M059J (cell line): Measurements from ENCODE around the gene IL1R2. TPM values are rescaled to one million over a fixed set of nuclear protein-coding genes. Genes with fewer than 3 reads are reported as not detected.
"Not testable (repeated sequence)": the region's sequence is repeated elsewhere in the genome, so short reads cannot be mapped to it uniquely, and the experiment has no call there.

ENCODE experiments used
- DNase-seq: peaks from one replicate; pipeline ENCODE4 v3.0.0-alpha.2; 2012; ENCODE audit warnings: low read depth
- total RNA-seq: library from RNA; depleted of rRNA; stranded (reverse); fragments of >200 nt; shearing (Covaris generic); gene quantifications from 2 replicates; pipeline ENCODE4 v1.2.3, GENCODE V29; 2014

The IL1R2 gene
- total RNA-seq, 1 experiment from 2014 or later = not detected

- no peak for DNase-seq
These were observed 69.0 kb downstream of the IL1R2 start for GRCh38 chr2:102060792-102061191.

GRCh38 chr2:102061286-102061699 is 69.5 kb downstream of the IL1R2 start:
- no peak for DNase-seq

- DNase-seq = peak; percentile 66
These were observed 70.4 kb downstream of the IL1R2 start for GRCh38 chr2:102061962-102062795.

DNA sequence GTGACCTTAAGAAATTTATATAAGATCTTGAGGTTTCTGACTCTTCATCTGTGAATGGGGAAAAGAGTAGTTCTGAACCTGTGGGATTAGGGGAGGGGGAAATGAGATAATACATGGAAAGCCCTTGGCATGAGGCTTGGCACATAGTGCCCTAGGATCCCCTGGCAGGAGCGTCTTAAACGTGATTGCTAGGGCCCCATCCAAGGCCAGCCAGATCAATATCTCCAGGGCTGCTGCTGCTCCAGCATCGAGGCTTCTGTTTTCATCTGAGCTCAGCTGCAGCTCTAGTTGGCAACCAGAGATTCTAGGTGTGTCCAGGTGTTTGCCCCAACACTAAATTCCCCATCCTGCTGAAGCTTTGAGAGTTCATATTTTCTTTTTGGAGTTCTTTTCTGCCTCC is 71.0 kb downstream of the IL1R2 start:
- DNase-seq = no peak

- DNase-seq = peak; percentile 66
These were observed 71.7 kb downstream of the IL1R2 start for GRCh38 chr2:102063487-102063911.

- peak; percentile 97 for DNase-seq
These were observed 72.3 kb downstream of the IL1R2 start for GRCh38 chr2:102063941-102064678.

DNA sequence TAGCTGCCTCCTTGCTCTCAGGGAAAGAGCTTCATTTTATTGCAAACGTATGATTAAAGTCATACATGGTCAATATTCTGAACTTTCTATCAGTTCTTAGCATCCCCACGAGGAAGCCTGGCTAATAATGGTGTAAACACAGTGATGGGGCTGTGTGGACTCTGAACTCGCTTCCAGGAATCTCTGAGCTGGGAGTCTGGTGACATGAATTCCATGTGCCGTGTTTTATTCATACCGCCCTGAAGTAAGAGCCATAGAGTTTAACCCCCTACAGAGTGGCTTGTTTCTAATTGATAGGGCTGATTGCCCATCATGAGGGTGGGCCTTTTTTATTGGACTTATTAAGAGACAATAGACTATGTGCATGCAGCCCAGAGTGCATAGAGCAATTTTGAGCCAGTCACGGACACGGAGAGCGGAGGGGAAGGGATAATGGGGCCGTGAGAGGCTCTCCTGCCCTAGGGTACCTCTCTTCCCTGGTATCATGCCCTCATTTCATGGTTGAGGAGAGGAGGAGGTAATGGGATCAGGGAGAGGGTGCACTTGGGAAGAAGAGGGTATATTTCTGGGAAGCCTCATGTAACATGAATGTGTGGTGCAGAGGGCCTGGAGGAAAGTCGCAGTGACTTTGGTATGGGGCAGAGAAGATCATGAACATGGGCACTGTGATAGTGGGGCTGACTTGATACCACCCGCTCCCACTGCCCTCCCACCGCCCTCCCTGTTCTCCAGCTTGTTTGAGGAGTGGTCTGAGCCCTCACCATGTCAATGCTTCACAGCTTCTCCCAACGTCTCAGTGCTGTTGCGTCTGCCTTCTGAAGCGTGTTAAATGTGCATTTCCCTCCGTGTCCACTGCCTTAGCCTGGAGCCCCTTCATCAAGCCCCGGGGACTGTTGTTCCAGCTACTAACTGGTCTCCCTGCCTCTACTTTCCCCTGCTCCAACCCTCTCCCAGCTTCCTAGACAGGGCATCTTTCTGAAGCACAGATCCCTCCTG is 73.2 kb downstream of the IL1R2 start:
- peak; percentile 33 for DNase-seq

GRCh38 chr2:102065675-102066252 is 74.0 kb downstream of the IL1R2 start:
- DNase-seq = peak; percentile 87

GRCh38 chr2:102066554-102066953 is 74.8 kb downstream of the IL1R2 start:
- DNase-seq = no peak

- DNase-seq = not testable (repeated sequence)
These were observed 76.4 kb downstream of the IL1R2 start for GRCh38 chr2:102068126-102068525.

GRCh38 chr2:102069311-102069974 is 77.7 kb downstream of the IL1R2 start:
- DNase-seq = no peak

GRCh38 chr2:102070058-102070642 is 78.4 kb downstream of the IL1R2 start:
- peak; percentile 94 for DNase-seq

DNA sequence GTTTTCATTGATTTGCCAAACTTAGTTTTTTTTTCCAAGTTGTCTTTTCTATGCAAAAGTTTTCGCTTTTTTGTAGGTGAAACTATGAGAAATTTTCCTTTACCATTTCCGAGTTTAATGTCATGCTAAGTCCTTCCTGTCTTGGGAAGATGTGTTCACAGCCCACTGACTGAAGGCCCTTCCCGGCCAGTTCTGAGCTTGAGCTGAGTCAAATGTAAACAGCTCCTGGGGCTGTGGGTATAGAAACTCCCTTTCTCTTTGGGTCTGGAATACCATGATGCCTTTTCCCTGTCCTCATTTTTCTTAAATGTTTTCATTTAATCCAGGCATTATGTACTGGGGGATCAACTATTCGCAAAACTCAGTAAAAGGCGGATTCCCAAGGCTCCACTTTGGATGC is 81.0 kb downstream of the IL1R2 start:
- DNase-seq = peak; percentile 68

GRCh38 chr2:102073168-102073724 is 81.5 kb downstream of the IL1R2 start:
- DNase-seq = no peak

DNA sequence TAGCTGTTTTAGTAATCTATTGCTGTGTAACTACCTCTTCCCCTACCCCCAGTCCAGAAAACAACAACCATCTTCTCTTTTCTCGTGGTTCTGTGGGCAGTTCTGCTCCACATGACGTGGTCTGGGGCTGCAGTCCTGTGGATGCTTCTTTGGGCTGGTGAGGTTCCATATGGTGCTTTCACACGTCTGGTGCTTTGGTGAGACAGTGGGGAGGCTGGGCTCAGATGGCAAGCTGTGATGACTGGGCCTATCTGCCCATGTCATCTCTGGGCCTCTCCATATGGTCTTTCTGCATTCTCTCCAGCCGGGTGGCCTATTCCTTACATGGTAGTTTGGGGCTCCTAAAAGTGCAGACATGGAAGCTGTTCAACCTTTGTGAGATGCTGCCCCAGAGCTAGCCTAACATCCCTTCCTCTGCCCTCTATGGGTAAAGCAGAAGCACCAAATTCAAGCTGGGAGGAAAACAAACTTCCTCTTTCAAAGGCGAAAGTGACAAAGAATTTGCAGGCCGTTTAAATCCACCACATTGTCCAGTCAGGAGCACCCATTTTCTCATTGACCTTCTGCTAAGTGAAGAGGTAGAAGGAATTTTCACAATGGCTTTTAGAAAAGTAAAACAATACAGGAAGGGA is 82.5 kb downstream of the IL1R2 start:
- DNase-seq = no peak

DNA sequence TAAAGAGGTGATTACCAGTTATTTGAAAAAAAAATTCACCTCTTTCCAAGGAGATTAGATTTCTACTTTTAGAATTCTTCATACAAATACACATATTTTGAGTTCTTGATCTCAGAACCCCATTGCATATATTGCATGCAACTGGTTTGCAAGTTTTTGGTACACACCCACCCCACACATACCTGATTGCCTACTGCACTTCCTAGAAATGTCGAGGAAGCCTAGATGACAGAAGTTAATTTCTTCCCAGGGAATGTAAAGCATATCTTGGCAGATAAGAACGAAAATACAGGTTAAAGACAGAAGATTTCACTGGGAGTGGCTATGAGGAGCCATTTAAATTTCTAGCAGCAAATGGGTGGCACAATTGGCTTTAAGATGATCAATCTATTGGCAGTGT is 83.7 kb downstream of the IL1R2 start:
- no peak for DNase-seq

DNA sequence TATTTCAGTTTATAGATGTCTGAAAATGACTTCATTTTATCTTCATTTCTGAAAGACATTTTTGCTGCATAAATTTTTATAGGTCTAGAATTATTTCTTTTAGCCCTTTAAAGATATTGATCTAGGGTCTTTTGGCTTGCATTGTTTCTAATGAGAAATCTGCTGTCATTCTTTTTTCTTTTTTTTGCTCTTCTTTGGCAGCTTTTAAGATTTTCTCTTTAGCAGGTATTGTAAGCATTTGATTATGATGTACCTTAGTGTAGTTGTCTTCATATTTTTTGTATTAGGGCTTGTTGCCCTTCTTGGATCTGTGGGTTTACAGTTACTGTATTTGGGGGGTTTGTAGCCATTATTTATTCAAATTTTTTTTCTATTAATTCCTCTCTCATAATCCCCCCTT is 84.8 kb downstream of the IL1R2 start:
- no peak for DNase-seq
